Ammon's horn (tissue), 1 donor: ENCODE results near the gene ELOF1.
"Not testable (repeated sequence)": the region's sequence is repeated elsewhere in the genome, so short reads cannot be mapped to it uniquely, and the experiment has no call there.

Experiments
- DNase-seq: peaks from one replicate; pipeline ENCODE4 v3.0.0-alpha.2; 2016; ENCODE audit warnings: low spot score

The ELOF1 gene

DNA sequence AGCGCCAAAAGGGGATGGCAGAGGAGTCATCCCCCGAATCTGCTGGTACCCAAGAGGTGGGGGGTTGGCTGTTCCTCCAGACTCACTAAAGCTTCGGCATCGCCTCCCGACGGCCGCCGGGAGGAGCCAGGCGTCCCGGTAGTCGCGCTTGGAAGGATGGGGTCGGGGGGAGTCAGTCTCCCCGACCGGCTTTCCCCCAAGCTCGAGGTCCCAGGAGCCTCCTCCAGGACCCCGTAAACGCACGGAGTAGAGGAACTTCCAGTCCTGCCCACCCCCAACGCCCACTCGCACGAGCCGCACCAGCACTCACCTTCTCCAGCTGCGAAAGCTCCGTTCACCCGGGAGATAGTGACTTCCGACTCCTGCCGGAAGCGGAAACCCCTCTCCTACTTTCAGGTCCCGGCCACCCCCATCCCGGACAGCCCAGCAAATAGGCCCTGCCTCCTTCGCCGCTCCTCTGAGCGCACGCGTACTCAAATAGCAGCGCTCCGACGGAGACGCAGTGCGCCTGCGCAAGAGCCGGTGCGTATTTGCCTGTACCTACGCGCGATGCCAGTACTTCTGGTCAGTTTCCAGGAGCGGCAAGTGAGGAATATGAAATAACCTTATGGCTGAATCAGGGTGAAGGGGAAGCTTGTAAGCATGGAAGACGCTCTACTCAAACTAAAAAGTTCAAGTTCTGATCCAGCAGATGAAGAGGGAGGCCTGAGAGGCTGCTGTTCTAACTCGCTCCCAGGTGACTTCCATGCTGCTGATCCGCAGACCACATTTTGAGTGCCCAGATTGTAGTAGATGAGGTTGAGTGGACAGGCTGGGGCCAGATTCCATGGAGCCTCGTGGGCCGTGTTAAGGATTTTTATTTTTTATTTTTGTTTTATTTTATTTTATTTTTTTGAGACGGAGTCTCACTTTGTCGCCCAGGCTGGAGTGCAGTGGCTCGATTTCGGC, at the start of gene ELOF1:
ELOF1 (minus strand) TSS at position 350 of the 948 bp plus-strand sequence. CDS start 4,883 bp downstream, outside the sequence.
- peak; percentile 99 for DNase-seq

DNA sequence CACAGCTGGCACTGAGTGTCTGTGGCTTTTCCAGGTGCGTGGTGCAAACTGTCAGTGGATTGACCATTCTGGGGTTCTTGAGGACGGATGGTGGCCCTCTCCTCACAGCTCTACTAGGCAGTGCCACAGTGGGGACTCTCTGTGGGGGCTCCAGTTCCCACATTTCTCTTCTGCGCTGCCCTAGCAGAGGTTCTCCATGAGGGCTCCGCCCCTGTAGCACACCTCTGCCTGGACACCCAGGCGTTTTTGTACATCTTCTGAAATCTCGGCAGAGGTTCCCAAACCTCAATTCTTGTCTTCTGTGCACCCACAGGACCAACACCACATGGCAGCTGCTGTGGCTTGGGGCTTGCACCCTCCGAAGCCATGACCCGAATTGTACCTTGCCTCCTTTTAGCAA, 47.5 kb upstream of the ELOF1 start:
- DNase-seq: no peak

DNA sequence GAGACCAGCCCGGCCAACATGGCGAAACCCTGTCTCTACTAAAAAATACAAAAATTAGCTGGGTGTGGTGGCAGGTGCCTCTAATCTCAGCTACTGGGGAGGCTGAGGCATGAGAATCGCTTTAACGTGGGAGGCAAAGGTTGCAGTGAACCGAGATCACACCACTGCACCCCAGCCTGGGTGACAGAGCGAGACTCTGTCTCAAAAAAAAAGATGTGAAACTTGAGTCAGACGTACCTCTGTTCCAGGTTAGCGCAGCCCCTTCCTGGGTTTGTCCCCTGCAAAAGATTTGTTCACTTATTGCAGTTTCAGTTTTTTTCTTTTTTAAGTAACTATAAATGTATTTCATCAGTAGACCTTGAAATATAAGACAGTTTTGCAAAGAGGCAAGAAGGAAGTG, 40.7 kb upstream of the ELOF1 start:
- DNase-seq: not testable (repeated sequence)

DNA sequence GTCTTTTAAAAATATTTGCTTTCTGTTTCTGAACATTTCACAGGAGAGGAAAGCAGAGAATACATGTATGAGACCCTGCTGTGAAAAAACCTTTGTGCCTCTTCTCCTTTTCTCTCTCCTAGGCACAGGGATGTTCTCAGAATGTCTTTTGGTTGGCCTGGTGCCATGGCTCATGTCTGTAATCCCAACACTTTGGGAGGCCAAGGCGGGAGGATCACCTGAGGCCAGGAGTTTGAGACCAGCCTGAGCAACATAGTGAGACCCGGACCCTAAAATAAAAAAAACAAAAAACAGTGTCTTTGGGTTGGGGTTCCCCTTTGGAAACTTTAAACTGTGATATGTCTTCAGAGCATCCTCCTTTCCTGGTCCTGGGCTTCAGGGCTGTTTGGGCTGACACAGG, 39.7 kb upstream of the ELOF1 start:
- no peak for DNase-seq

DNA sequence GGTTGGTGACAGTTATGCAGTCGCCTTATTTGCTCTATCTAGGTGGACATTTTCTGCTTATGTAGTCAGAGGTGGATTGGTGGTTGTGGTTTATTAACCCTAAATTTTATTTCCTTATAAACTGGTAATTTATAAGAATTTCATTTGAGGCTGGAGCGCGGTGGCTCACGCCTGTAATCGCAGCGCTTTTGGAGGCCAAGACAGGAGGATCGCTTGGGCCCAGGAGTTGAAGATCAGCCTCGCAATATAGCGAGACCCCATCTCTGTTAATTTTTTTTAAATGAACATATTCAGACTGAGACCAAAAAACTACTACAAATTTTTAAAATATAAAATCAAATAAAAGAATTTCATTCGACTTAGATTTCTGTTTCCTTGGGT, 39.1 kb upstream of the ELOF1 start:
- no peak for DNase-seq

- peak; percentile 99 for DNase-seq
Observed at GRCh38 chr19:11597202-11598102, 38.4 kb upstream of the ELOF1 start, which contains the start of gene ZNF627. ZNF627 (plus strand) TSS chr19:11597483; CDS start chr19:11597628, 145 bp downstream.

- no peak for DNase-seq
Observed at GRCh38 chr19:11596156-11596555, 37.1 kb upstream of the ELOF1 start.

- no peak for DNase-seq
Observed at GRCh38 chr19:11594084-11594483, 35.1 kb upstream of the ELOF1 start.

GRCh38 chr19:11587975-11588631, 29.1 kb upstream of the ELOF1 start:
- no peak for DNase-seq

- peak; percentile 82 for DNase-seq
Observed at GRCh38 chr19:11587302-11587974, 28.4 kb upstream of the ELOF1 start.

DNA sequence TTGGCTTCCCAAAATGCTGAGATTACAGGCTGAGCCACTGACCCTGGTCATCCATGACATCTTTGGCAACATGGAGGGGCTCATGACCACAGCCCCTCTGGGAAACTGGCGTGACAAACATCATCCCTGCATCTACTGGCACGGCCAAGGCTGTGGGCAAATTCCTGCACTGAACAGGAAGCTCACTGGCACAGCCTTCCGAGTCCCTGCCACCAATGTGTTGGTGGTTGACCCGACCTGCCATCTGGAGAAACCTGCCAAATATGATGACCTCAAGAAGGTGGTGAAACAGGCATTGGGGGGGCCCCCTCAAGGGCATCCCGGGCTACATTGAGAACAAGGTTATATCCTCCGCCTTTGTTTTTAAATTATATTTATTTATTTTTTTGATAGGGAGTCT, 27.3 kb upstream of the ELOF1 start:
- no peak for DNase-seq

- DNase-seq: no peak
Observed at GRCh38 chr19:11581740-11582139, 22.7 kb upstream of the ELOF1 start.

DNA sequence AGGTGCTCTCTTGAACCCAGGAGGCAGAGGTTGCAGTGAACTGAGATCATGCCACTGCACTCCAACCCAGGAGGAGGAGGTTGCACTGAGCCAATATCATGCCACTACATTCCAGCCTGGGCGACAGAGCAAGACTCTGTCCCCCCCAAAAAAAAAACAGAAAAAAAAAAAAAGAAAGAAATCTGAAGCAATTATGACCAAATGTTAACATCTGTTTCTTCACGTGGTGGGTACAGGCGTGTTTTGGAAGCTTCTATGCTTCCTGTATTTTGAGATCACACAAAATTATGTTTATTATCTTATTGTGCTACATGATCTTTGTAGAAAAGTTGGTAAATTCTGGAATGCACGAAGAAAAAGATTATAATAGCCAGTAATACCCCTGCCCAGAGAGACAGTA, 21.1 kb upstream of the ELOF1 start:
- DNase-seq: no peak

DNA sequence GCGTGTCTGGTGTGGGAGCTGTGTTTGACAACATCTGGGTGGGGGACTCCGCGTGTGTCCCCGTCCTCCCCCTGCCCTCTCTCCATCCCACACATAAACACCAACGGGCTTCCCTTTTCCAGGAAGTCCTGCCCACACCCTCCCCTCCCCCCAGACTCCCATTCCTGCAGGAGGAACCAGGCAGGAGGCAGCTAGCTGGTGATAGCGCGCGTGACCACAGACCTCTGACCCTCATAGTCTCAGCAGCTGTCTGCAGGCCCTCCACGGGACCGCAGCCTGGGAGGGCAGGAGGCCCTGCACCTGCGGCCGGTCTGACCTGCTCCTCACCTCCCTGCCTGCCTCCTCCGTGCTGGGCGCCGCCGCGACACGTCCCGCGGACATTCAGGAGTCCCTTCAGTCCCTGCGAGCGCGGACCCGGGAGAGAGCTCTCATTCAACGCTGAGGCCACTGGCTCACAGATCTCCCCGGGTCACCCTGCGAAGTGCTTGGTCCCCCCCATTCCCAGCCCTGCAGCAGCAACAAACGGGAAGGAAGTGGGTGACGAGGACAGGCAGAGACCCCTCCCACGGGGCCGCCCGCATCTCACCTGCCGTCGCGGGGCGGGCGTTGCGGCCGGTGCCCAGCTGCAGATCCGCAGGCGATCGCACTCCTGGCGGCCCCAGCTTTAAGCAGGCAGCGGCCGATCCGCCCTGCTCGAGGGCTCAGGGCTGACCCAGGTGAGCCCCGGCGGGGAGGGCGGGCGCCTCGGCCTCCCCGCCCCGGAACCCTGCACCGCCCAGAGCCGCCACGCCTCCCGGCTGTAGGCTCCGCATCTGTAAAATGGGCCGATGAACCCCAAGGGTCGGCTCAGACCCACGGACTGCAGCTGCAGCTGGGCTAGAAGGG, 19.5 kb upstream of the ELOF1 start:
- no peak for DNase-seq

GRCh38 chr19:11577451-11578257, 18.6 kb upstream of the ELOF1 start, which contains the start of gene ACP5:
ACP5 (minus strand) TSS chr19:11577645; CDS start chr19:11577317, 328 bp downstream.
- no peak for DNase-seq

GRCh38 chr19:11576227-11576626, 17.2 kb upstream of the ELOF1 start:
- no peak for DNase-seq

GRCh38 chr19:11574689-11575088, 15.7 kb upstream of the ELOF1 start:
- no peak for DNase-seq

DNA sequence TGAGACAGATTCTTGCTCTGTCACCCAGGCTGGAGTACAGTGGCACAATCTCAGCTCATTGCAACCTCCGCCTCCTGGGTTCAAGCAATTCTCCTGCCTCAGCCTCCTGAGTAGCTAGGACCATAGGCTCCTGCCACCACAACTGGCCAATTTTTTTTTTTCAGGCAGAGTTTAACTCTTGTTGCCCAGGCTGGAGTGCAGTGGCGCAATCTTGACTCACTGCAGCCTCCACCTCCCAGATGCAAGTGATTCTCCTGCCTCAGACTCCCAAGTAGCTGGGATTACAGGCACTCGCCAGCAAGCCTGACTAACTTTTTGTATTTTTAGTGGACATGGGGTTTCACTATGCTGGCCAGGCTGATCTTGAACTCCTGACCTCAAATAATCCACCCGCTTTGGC, 14.7 kb upstream of the ELOF1 start:
- not testable (repeated sequence) for DNase-seq

- DNase-seq: not testable (repeated sequence)
Observed at GRCh38 chr19:11573354-11573753, 14.3 kb upstream of the ELOF1 start.
